Endodermal cell (in vitro differentiated cells): ENCODE data around the gene MYO1B. TPM values are rescaled to one million over a fixed set of nuclear protein-coding genes. Genes with fewer than 3 reads are reported as not detected.

Source experiments
- DNase-seq: peaks from one replicate; pipeline ENCODE4 v3.0.0-alpha.2; 2017
- H3K27ac ChIP-seq: 2 replicates; pipeline ENCODE4 v1.5.1; 2013; ENCODE audit warnings: mild to moderate bottlenecking, low read depth, low read length, moderate library complexity
- H3K27me3 ChIP-seq: 2 replicates; pipeline ENCODE4 v1.6.1; 2013; ENCODE audit warnings: mild to moderate bottlenecking, low read length, moderate library complexity; ENCODE audit not compliant: insufficient read depth, control insufficient read depth, poor library complexity, severe bottlenecking
- H3K36me3 ChIP-seq: 2 replicates; pipeline ENCODE4 v1.7.0; 2013; ENCODE audit warnings: mild to moderate bottlenecking, low read length, moderate library complexity; ENCODE audit not compliant: control insufficient read depth, insufficient read depth
- H3K4me1 ChIP-seq: one replicate; pipeline ENCODE4 v1.7.0; 2013; ENCODE audit warnings: low read length; ENCODE audit not compliant: control insufficient read depth, insufficient read depth
- H3K4me3 ChIP-seq: 2 replicates; pipeline ENCODE4 v1.5.1; 2013; ENCODE audit warnings: mild to moderate bottlenecking, low read length, moderate library complexity
- H3K9ac ChIP-seq: 2 replicates; pipeline ENCODE4 v1.6.1; 2013; ENCODE audit warnings: mild to moderate bottlenecking, low read length, moderate library complexity; ENCODE audit not compliant: poor library complexity, severe bottlenecking; ENCODE audit errors: extremely low read depth
- H3K9me3 ChIP-seq: 2 replicates; pipeline ENCODE4 v1.6.1; 2013; ENCODE audit warnings: mild to moderate bottlenecking, low read length, moderate library complexity; ENCODE audit not compliant: control insufficient read depth
- H3K27ac Mint-ChIP-seq: 2 replicates; pipeline ENCODE4 v1.8.0; 2020; ENCODE audit warnings: mixed read lengths
- H3K27me3 Mint-ChIP-seq: 2 replicates; pipeline ENCODE4 v1.8.0; 2021; ENCODE audit warnings: mild to moderate bottlenecking, mixed read lengths; ENCODE audit not compliant: insufficient read depth
- H3K36me3 Mint-ChIP-seq: 2 replicates; pipeline ENCODE4 v1.8.0; 2020; ENCODE audit warnings: low read depth, mixed read lengths
- H3K4me1 Mint-ChIP-seq: 2 replicates; pipeline ENCODE4 v1.8.0; 2020; ENCODE audit warnings: mixed read lengths
- H3K4me3 Mint-ChIP-seq: 2 replicates; pipeline ENCODE4 v1.8.0; 2020; ENCODE audit warnings: mild to moderate bottlenecking, moderate library complexity, mixed read lengths
- H3K9me3 Mint-ChIP-seq: 2 replicates; pipeline ENCODE4 v1.8.0; 2020; ENCODE audit warnings: mild to moderate bottlenecking, mixed read lengths
- CTCF ChIP-seq: fragments of 200-600 bp; sonication (generic); conservative IDR thresholded peaks from 2 replicates; pipeline ENCODE4 v1.5.0; 2021; ENCODE audit warnings: antibody characterized with exemption, mild to moderate bottlenecking
- WGBS, 2 experiments: methylation state at CpG; one replicate each; pipeline versions ENCODE4 v1.1.5 to v1.1.7; 2013; ENCODE audit warnings: missing lambda C conversion rate in 2 of 2, mixed read lengths in 1 of 2; ENCODE audit not compliant: insufficient coverage in 1 of 2, insufficient read length in 1 of 2; 5-methylcytosine and 5-hydroxymethylcytosine counted together
- total RNA-seq, 2 donors: library from RNA; stranded (reverse); fragmentation: NEBNext Ultra II Directional in 1 of 2; extraction: Animal tissue kit (Norgen Biotek cat#: 25700) in 1 of 2; gene quantifications; 2 replicates in 1 of 2; 3 replicates in 1 of 2; pipeline ENCODE4 v1.2.1, GENCODE V29; 2021

The MYO1B gene
- total RNA-seq, 2 donors from 2014 or later = 145 to 154 TPM

- no peaks in the 10 kb centered on the region for H3K9me3 ChIP-seq
- no peaks in the 10 kb centered on the region for H3K9me3 Mint-ChIP-seq
- WGBS, 2 experiments = 86 to 87% methylated on average over 3 to 7 of the region's 7 CpGs
- peaks cover 35% of the 10 kb centered on the region for H3K36me3 ChIP-seq
- no peaks in the 10 kb centered on the region for H3K27me3 ChIP-seq
- H3K4me3 ChIP-seq = no peak overlapping the region
- H3K4me1 ChIP-seq = peaks cover 15% of the 10 kb centered on the region
- no peak overlapping the region for H3K27ac ChIP-seq
- TF ChIP-seq CTCF = no peak
- peaks cover 39% of the 10 kb centered on the region for H3K4me1 Mint-ChIP-seq
- DNase-seq = no peak
- H3K4me3 Mint-ChIP-seq = no peak overlapping the region
- H3K27ac Mint-ChIP-seq = peak overlapping the region; percentile 25
- no peaks in the 10 kb centered on the region for H3K27me3 Mint-ChIP-seq
- no peaks in the 10 kb centered on the region for H3K36me3 Mint-ChIP-seq
- H3K9ac ChIP-seq = no peak overlapping the region
Observed at GRCh38 chr2:191255756-191256312, 10.6 kb downstream of the MYO1B start.

- 89% methylated on average over 5 of the region's 5 CpGs; no CpG with 5 or more reads in 1 of the 2 experiments for WGBS, 2 experiments
- H3K4me3 Mint-ChIP-seq = no peak overlapping the region
- Histone ChIP-seq H3K36me3 (peaks cover 24% of the 10 kb centered on the region), H3K4me1 (peaks cover 6% of the 10 kb centered on the region), H3K27me3 (no peaks in the 10 kb centered on the region), H3K4me3 (no peak overlapping the region), H3K9me3 (no peaks in the 10 kb centered on the region), H3K27ac (no peak overlapping the region), H3K9ac (no peak overlapping the region)
- peaks cover 27% of the 10 kb centered on the region for H3K4me1 Mint-ChIP-seq
- TF ChIP-seq CTCF = no peak
- H3K9me3 Mint-ChIP-seq = no peaks in the 10 kb centered on the region
- H3K27ac Mint-ChIP-seq = no peak overlapping the region
- no peaks in the 10 kb centered on the region for H3K36me3 Mint-ChIP-seq
- H3K27me3 Mint-ChIP-seq = no peaks in the 10 kb centered on the region
- DNase-seq = no peak
Observed at GRCh38 chr2:191257934-191258333, 12.7 kb downstream of the MYO1B start.

GRCh38 chr2:191258996-191259395, 13.8 kb downstream of the MYO1B start:
- 62 to 83% methylated on average over 2 to 3 of the region's 3 CpGs for WGBS, 2 experiments
- Histone ChIP-seq H3K27me3 (no peaks in the 10 kb centered on the region), H3K9me3 (no peaks in the 10 kb centered on the region), H3K4me1 (peaks cover 4% of the 10 kb centered on the region), H3K4me3 (no peak overlapping the region), H3K36me3 (peaks cover 15% of the 10 kb centered on the region), H3K9ac (no peak overlapping the region), H3K27ac (no peak overlapping the region)
- no peak overlapping the region for H3K4me3 Mint-ChIP-seq
- DNase-seq = no peak
- no peaks in the 10 kb centered on the region for H3K36me3 Mint-ChIP-seq
- no peaks in the 10 kb centered on the region for H3K9me3 Mint-ChIP-seq
- no peaks in the 10 kb centered on the region for H3K27me3 Mint-ChIP-seq
- no peak overlapping the region for H3K27ac Mint-ChIP-seq
- H3K4me1 Mint-ChIP-seq = peaks cover 28% of the 10 kb centered on the region
- TF ChIP-seq CTCF = no peak
